Stomach (tissue), 4 donors: ENCODE measurements around the gene CBL.

ENCODE experiments used
- CTCF ChIP-seq, 7 experiments: fragments of 450-650 bp in 4 of 7; fragments of 200-600 bp in 3 of 7; sonication (generic) in 3 of 7; IDR thresholded peaks; one replicate each; pipeline ENCODE4 v1.5.1; 2016 to 2019; ENCODE audit warnings: antibody characterized with exemption in 7 of 7, control low read depth in 2 of 7, mild to moderate bottlenecking in 1 of 7
- EP300 ChIP-seq: sonication (generic); formaldehyde crosslinking; IDR thresholded peaks from one replicate; pipeline ENCODE4 v1.6.1; 2017; ENCODE audit warnings: antibody characterized with exemption
- POLR2A ChIP-seq, 4 donors: fragments of 450-650 bp; IDR thresholded peaks; one replicate each; pipeline ENCODE4 v1.6.1; 2016; ENCODE audit warnings: antibody characterized with exemption in 4 of 4, control low read depth in 2 of 4, mild to moderate bottlenecking in 1 of 4, moderate library complexity in 1 of 4
- POLR2AphosphoS5 ChIP-seq, 3 donors: sonication (generic); formaldehyde crosslinking; IDR thresholded peaks; one replicate each; pipeline ENCODE4 v1.6.1; 2016; ENCODE audit warnings: antibody characterized with exemption in 3 of 3

- peak in 5 of 7 experiments; percentile 66 to 83 (median 74) for TF ChIP-seq CTCF (IDR thresholded peaks at IDR 0.05)
- TF ChIP-seq POLR2A (IDR thresholded peaks at IDR 0.05) = no peak
- TF ChIP-seq EP300 = no peak
- peak; percentile 4 to 77 (median 12) for TF ChIP-seq POLR2AphosphoS5 (IDR thresholded peaks at IDR 0.05)
These were observed 117.4 kb downstream of the CBL start for GRCh38 chr11:119323532-119324033.
